ENCODE measurements around the gene ZBTB11. TPM values are rescaled to one million over a fixed set of nuclear protein-coding genes. Genes with fewer than 3 reads are reported as not detected.
A peak's percentile ranks its signal among the peaks of the same experiment; 100 is the strongest.
"Not testable (repeated sequence)": the region's sequence is repeated elsewhere in the genome, so short reads cannot be mapped to it uniquely, and the experiment has no call there.

Gene ZBTB11
- total RNA-seq, 1 donor from 2014 or later = 16.9 TPM

DNA sequence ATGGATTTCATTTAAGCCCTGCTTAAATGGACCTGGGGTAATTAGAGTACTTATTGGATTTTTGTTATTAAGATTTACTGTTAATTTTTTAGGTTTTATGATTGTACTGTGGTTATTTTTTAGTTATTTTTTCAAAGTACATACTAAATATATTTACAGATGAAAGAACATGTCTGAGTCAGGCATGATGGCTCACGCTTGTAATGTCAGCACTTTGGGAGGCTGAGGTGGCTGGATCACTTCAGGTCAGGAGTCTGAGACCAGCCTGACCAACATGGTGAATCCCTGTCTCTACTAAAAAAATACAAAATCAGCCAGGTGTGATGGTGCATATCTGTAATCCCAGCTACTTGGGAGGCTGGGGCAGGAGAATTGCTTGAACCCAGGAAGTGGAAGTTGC is 25.8 kb upstream of the ZBTB11 start:
- H3K27me3 ChIP-seq (ENCODE audit: control insufficient read depth, insufficient read depth, low read length) = no peaks in the 10 kb centered on the region
- H3K36me3 ChIP-seq (ENCODE audit: control insufficient read depth, insufficient read depth, low read length) = no peaks in the 10 kb centered on the region
- TF ChIP-seq, protein P1, sequence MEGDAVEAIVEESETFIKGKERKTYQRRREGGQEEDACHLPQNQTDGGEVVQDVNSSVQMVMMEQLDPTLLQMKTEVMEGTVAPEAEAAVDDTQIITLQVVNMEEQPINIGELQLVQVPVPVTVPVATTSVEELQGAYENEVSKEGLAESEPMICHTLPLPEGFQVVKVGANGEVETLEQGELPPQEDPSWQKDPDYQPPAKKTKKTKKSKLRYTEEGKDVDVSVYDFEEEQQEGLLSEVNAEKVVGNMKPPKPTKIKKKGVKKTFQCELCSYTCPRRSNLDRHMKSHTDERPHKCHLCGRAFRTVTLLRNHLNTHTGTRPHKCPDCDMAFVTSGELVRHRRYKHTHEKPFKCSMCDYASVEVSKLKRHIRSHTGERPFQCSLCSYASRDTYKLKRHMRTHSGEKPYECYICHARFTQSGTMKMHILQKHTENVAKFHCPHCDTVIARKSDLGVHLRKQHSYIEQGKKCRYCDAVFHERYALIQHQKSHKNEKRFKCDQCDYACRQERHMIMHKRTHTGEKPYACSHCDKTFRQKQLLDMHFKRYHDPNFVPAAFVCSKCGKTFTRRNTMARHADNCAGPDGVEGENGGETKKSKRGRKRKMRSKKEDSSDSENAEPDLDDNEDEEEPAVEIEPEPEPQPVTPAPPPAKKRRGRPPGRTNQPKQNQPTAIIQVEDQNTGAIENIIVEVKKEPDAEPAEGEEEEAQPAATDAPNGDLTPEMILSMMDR (IDR thresholded peaks at IDR 0.05; ENCODE audit: insufficient read depth, low read length, poor library complexity, severe bottlenecking) = no peak
- no peak for DNase-seq (ENCODE audit: low read depth)
- no peak overlapping the region for H3K4me3 ChIP-seq (ENCODE audit: low read depth, low read length)

DNA sequence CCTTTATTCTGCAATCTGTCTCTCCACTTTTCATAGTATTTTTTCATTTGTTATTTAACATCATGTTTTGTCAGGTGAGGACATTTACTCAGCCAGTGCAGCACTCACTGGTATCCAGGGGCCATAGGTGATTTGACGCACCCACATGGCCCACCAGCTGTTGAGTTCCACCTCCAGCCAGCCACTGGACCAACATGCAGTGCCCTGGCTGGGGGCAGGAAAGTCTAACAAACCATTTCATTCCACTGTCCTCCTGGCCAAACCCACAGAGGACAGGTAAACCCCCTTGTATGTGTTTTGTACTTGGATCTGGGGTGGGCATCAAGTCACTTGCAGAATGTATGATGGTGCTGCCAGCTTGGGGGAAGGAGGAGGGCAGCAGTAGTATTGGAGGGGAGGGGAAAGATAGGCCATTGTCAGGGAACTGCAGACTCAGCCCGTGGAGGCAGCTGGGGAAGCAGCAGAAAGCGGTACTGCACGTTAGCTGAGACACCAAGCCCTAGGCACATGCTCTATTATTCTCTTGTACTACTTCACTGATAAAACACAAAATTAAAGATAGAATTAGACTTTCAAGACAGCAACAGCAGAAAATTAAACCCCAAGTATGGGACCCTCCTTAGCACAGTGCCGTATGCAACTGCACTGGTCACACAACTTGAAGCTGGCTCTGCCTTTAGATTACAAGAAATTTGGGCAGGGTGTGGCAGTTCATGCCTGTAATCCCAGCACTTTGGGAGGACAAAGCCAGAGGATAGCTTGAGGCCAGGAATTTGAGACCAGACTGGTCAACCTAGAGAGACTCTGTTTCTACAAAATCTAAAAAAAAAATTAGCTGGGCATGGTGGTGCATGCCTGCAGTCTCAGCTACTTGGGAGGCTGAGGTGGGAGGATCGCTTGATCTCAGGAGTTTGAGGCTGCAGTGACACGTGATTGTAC is 25.0 kb upstream of the ZBTB11 start:
- H3K27me3 ChIP-seq (ENCODE audit: control insufficient read depth, insufficient read depth, low read length) = no peaks in the 10 kb centered on the region
- H3K4me3 ChIP-seq (ENCODE audit: low read depth, low read length) = no peak overlapping the region
- TF ChIP-seq, protein P1 (IDR thresholded peaks at IDR 0.05; ENCODE audit: insufficient read depth, low read length, poor library complexity, severe bottlenecking) = no peak
- no peak for DNase-seq (ENCODE audit: low read depth)
- no peaks in the 10 kb centered on the region for H3K36me3 ChIP-seq (ENCODE audit: control insufficient read depth, insufficient read depth, low read length)

DNA sequence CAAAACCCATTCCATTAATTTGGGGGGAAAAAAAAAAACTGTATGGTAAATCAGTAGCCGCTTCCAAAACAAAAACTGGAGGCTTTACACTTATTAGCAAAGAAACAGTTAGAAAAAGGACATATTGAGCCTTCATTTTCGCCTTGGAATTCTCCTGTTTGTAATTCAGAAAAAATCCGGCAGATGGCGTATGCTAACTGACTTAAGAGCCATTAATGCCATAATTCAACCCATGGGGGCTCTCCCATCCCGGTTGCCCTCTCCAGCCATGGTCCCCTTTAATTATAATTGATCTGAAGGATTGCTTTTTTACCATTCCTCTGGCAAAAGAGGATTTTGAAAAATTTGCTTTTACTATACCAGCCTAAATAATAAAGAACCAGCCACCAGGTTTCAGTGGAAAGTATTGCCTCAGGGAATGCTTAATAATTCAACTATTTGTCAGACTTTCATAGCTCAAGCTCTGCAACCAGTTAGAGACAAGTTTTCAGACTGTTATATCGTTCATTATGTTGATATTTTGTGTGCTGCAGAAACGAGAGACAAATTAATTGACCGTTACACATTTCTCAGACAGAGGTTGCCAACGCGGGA is 18.9 kb upstream of the ZBTB11 start:
- H3K27me3 ChIP-seq (ENCODE audit: control insufficient read depth, insufficient read depth, low read length) = no peaks in the 10 kb centered on the region
- no peak for DNase-seq (ENCODE audit: low read depth)
- TF ChIP-seq, protein P1 (IDR thresholded peaks at IDR 0.05; ENCODE audit: insufficient read depth, low read length, poor library complexity, severe bottlenecking) = peak; percentile 60

DNA sequence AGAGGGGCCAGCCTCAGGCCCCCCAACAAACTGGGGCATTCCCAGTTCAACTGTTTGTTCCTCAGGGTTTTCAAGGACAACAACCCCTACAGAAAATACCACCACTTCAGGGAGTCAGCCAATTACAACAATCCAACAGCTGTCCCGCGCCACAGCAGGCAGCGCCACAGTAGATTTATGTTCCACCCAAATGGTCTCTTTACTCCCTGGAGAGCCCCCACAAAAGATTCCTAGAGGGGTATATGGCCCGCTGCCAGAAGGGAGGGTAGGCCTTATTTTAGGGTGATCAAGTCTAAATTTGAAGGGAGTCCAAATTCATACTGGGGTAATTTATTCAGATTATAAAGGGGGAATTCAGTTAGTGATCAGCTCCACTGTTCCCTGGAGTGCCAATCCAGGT is 17.9 kb upstream of the ZBTB11 start:
- not testable (repeated sequence) for H3K27me3 ChIP-seq (ENCODE audit: control insufficient read depth, insufficient read depth, low read length); H3K4me3 ChIP-seq (ENCODE audit: low read depth, low read length); H3K36me3 ChIP-seq (ENCODE audit: control insufficient read depth, insufficient read depth, low read length); DNase-seq (ENCODE audit: low read depth)

More for the DNA sequence above, 18.9 kb upstream of the ZBTB11 start:
- Histone ChIP-seq H3K4me3 (ENCODE audit: low read depth, low read length) (no peak overlapping the region), H3K36me3 (ENCODE audit: control insufficient read depth, insufficient read depth, low read length) (no peaks in the 10 kb centered on the region)

DNA sequence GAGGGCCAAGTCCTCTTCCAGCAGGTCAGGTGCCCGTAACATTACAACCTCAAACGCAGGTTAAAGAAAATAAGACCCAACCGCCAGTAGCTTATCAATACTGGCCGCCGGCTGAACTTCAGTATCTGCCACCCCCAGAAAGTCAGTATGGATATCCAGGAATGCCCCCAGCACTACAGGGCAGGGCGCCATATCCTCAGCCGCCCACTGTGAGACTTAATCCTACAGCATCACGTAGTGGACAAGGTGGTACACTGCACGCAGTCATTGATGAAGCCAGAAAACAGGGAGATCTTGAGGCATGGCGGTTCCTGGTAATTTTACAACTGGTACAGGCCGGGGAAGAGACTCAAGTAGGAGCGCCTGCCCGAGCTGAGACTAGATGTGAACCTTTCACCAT is 16.6 kb upstream of the ZBTB11 start:
- DNase-seq (ENCODE audit: low read depth); H3K36me3 ChIP-seq (ENCODE audit: control insufficient read depth, insufficient read depth, low read length); H3K27me3 ChIP-seq (ENCODE audit: control insufficient read depth, insufficient read depth, low read length); H3K4me3 ChIP-seq (ENCODE audit: low read depth, low read length): not testable (repeated sequence)
- TF ChIP-seq, protein P1 (IDR thresholded peaks at IDR 0.05; ENCODE audit: insufficient read depth, low read length, poor library complexity, severe bottlenecking) = peak; percentile 44

DNA sequence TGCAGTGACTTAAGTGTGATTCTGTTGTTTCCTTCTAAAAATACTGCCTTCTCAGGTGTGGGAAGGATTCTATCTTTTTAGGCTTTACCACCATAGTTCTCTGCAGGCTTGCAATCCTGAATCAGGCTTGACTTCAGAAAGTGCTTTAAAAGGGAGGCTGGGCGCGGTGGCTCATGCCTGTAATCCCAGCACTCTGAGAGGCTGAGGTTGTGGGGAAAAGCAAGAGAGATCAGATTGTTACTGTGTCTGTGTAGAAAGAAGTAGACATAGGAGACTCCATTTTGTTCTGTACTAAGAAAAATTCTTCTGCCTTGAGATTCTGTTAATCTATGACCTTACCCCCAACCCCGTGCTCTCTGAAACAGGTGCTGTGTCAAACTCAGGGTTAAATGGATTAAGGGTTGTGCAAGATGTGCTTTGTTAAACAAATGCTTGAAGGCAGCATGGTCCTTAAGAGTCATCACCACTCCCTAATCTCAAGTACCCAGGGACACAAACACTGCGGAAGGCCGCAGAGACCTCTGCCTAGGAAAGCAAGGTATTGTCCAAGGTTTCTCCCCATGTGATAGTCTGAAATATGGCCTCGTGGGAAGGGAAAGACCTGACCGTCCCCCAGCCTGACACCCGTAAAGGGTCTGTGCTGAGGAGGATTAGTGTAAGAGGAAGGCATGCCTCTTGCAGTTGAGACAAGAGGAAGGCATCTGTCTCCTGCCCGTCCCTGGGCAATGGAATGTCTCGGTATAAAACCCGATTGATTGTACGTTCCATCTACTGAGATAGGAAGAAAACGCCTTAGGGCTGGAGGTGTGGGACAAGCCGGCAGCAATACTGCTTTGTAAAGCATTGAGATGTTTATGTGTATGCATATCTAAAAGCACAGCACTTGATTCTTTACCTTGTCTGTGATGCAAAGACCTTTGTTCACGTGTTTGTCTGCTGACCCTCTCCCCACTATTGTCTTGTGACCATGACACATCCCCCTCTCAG is 15.0 kb upstream of the ZBTB11 start:
- not testable (repeated sequence) for H3K27me3 ChIP-seq (ENCODE audit: control insufficient read depth, insufficient read depth, low read length); DNase-seq (ENCODE audit: low read depth); H3K4me3 ChIP-seq (ENCODE audit: low read depth, low read length); H3K36me3 ChIP-seq (ENCODE audit: control insufficient read depth, insufficient read depth, low read length)

All from kidney epithelial cell (primary cell).